Uterus (tissue), 4 donors: ENCODE data around the gene TIMP3. TPM values are rescaled to one million over a fixed set of nuclear protein-coding genes. Genes with fewer than 3 reads are reported as not detected.

ENCODE experiments used
- DNase-seq, 2 donors: peaks; one replicate each; pipeline ENCODE4 v3.0.0-alpha.2; 2019 to 2020
- H3K27ac ChIP-seq, 2 donors: fragments of 200-600 bp; sonication (generic); 1 replicate in 1 of 2; 2 replicates in 1 of 2; pipeline ENCODE4 v1.5.1; 2016 to 2018
- H3K27me3 ChIP-seq, 2 donors: fragments of 200-600 bp; sonication (generic); one replicate each; pipeline ENCODE4 v1.5.1; 2018 to 2019; ENCODE audit warnings: control low read depth in 1 of 2
- H3K36me3 ChIP-seq, 2 donors: fragments of 200-600 bp; sonication (generic); one replicate each; pipeline ENCODE4 v1.5.1; 2019; ENCODE audit warnings: control low read depth in 1 of 2
- H3K4me1 ChIP-seq, 2 donors: fragments of 200-600 bp; sonication (generic); one replicate each; pipeline ENCODE4 v1.5.1; 2018 to 2019; ENCODE audit warnings: control low read depth in 1 of 2
- H3K4me3 ChIP-seq, 2 donors: fragments of 200-600 bp; sonication (generic); 1 replicate in 1 of 2; 2 replicates in 1 of 2; pipeline ENCODE4 v1.5.1; 2018 to 2019; ENCODE audit warnings: mild to moderate bottlenecking in 1 of 2
- H3K9me3 ChIP-seq, 2 donors: fragments of 200-600 bp; sonication (generic); one replicate each; pipeline ENCODE4 v1.5.1; 2019; ENCODE audit warnings: control low read depth in 1 of 2
- POLR2A ChIP-seq, 2 donors: fragments of 450-650 bp; IDR thresholded peaks; one replicate each; pipeline ENCODE4 v1.6.1; 2016; ENCODE audit warnings: antibody characterized with exemption in 2 of 2, mild to moderate bottlenecking in 1 of 2, moderate library complexity in 1 of 2
- intact Hi-C: fragments of 100-400 bp; cut with DNase I; formaldehyde crosslinking; loops from one replicate; pipeline ENCODE4 v1.15.1; 2023; ENCODE audit warnings: low total_unique reads
- total RNA-seq, 4 donors: library from RNA; depleted of rRNA in 3 of 4; stranded (reverse); fragments of >200 nt in 3 of 4; gene quantifications; one replicate each; pipeline versions ENCODE4 v1.1.0 to v1.2.4, GENCODE V29; 2014 to 2023
- TF ChIP-seq, protein P1 (sequence below), 4 experiments: fragments of 200-600 bp in 2 of 4; fragments of 450-650 bp in 2 of 4; sonication (generic) in 2 of 4; IDR thresholded peaks; one replicate each; pipeline ENCODE4 v1.5.1; 2016 to 2019; ENCODE audit warnings: antibody characterized with exemption in 4 of 4, mild to moderate bottlenecking in 2 of 4, moderate library complexity in 1 of 4
- donor health status: DM: yes; HTN: yes; CAD: no.

The TIMP3 gene
- total RNA-seq, 4 donors from 2014 or later: 192 to 702 (median 423) TPM

DNA sequence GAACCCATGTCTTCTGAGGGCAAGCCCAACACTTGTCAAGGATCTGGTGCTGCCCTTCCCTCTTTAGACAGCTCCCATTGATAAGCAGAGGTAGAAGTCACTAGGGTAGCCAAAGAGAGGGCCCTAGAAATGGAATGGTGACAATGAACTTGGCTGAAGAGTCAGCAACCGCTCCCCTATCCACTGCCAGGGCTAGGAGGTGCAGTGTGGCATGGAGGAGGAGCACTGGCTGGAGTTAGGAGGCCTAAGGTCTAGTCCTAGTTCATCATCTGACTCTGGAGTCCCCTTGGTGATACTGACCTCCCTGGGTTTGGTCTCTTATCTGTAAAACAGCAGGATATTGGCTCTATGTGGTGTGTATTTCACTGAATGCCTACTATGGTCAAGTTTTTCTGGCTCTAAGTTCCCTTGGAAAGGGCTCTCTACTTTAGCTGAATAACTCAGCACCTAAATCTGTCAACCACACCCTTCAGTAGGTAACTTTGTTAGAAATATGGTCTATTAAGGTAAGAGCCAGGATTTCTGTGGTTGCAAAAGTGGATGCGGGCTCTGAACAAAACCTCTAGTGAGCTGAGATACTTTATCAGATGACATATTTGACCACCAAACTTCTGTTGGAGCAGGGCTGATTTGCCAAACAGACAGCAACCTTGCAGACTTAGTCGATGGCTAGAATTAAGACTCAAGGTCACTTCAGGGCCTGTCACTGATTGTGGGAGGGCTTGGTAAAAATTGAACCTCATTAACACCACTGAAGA, 10.5 kb downstream of the TIMP3 start:
- H3K27me3 ChIP-seq: no peaks in the 10 kb centered on the region
- no peaks in the 10 kb centered on the region for H3K9me3 ChIP-seq
- no peak for TF ChIP-seq POLR2A (IDR thresholded peaks at IDR 0.05)
- TF ChIP-seq, protein P1, sequence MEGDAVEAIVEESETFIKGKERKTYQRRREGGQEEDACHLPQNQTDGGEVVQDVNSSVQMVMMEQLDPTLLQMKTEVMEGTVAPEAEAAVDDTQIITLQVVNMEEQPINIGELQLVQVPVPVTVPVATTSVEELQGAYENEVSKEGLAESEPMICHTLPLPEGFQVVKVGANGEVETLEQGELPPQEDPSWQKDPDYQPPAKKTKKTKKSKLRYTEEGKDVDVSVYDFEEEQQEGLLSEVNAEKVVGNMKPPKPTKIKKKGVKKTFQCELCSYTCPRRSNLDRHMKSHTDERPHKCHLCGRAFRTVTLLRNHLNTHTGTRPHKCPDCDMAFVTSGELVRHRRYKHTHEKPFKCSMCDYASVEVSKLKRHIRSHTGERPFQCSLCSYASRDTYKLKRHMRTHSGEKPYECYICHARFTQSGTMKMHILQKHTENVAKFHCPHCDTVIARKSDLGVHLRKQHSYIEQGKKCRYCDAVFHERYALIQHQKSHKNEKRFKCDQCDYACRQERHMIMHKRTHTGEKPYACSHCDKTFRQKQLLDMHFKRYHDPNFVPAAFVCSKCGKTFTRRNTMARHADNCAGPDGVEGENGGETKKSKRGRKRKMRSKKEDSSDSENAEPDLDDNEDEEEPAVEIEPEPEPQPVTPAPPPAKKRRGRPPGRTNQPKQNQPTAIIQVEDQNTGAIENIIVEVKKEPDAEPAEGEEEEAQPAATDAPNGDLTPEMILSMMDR (IDR thresholded peaks at IDR 0.05): no peak
- peak overlapping the region in 1 of 2 donors; percentile 9 for H3K27ac ChIP-seq
- DNase-seq: no peak
- intact Hi-C loops: no loop called here
- H3K36me3 ChIP-seq: no peaks in the 10 kb centered on the region
- no peaks in the 10 kb centered on the region for H3K4me1 ChIP-seq
- no peak overlapping the region for H3K4me3 ChIP-seq

DNA sequence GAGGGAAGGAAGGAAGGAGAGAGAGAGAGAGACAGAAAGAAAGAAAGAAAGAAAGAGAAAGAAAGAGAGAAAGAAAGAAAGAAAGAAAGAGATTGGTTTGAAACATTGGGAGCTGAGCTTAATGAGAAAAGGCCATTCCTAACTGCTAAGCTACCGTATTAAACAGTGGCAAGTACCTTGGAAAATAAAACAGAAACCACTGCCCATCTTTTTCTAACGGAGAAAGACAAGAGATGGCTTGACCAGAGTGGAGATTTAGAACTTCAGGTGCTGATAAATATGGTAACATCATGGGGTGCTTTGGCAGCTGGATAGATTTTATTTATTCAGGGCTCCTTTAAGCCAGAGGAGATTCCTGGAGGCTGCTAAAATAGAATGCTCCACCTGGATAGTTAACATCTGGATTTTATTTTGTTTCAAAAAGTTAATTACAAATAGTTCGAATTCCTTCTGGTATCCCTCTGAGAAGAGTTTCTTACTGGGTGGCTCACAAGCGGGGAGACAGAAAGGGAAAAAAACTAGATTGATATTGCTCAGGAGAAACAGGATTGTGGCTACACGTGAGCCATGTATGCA, 12.9 kb downstream of the TIMP3 start:
- intact Hi-C loops: no loop called here
- Histone ChIP-seq H3K36me3 (no peaks in the 10 kb centered on the region), H3K4me3 (no peak overlapping the region), H3K9me3 (no peaks in the 10 kb centered on the region), H3K27me3 (no peaks in the 10 kb centered on the region), H3K4me1 (peaks cover 0 to 16% of the 10 kb centered on the region in 2 donors), H3K27ac (peak overlapping the region in 1 of 2 donors; percentile 13)
- no peak for DNase-seq
- TF ChIP-seq, protein P1 (IDR thresholded peaks at IDR 0.05): no peak
- TF ChIP-seq POLR2A (IDR thresholded peaks at IDR 0.05): no peak

DNA sequence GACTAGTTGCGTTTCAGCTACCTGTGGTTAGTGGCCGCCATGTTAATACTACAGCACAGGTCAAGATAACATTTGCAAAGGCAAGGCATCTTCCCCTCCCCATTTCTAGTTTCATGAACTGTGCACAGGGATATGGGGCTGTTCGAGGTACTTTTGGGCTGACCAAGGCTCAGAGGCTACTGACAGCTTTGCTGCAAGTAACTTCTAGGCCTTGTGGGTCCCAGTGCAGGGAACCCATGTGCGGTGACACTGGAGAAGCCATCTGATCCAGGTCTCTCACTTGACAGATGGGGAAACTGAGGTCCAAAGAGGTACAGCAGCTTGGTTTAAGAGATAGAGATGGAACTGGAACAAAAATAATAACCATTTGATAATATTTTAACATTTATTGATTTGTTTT, 13.6 kb downstream of the TIMP3 start:
- DNase-seq: no peak
- H3K27ac ChIP-seq: no peak overlapping the region
- no peaks in the 10 kb centered on the region for H3K27me3 ChIP-seq
- H3K36me3 ChIP-seq: no peaks in the 10 kb centered on the region
- no peaks in the 10 kb centered on the region for H3K9me3 ChIP-seq
- TF ChIP-seq, protein P1 (IDR thresholded peaks at IDR 0.05): no peak
- no peak for TF ChIP-seq POLR2A (IDR thresholded peaks at IDR 0.05)
- intact Hi-C loops: no loop called here
- H3K4me3 ChIP-seq: no peak overlapping the region
- peaks cover 0 to 20% of the 10 kb centered on the region in 2 donors for H3K4me1 ChIP-seq

DNA sequence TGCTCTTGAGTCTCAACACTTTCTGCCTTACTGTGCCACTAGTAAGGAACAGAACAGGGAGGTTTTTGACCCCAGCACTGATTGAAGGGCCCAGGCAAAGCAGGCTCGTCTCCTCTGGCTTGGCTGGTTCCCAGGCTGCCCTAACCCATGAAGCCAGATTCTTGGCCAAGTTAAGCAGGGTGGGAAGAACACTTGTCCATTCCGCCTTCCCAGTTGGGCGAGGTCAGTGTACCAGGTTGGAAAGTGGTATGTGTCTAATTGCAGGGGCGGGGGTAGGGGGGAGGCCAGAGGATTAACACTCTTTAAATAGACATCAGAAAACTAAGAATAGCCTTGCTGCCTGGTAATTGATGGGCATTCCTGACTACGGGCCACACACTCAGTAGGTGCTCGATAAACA, 14.4 kb downstream of the TIMP3 start:
- H3K27me3 ChIP-seq: no peaks in the 10 kb centered on the region
- H3K9me3 ChIP-seq: no peaks in the 10 kb centered on the region
- DNase-seq: no peak
- H3K4me1 ChIP-seq: peaks cover 0 to 20% of the 10 kb centered on the region in 2 donors
- H3K36me3 ChIP-seq: no peaks in the 10 kb centered on the region
- H3K27ac ChIP-seq: peak overlapping the region; percentile 11 to 15
- TF ChIP-seq, protein P1 (IDR thresholded peaks at IDR 0.05): no peak
- no peak for TF ChIP-seq POLR2A (IDR thresholded peaks at IDR 0.05)
- intact Hi-C loops: no loop called here
- H3K4me3 ChIP-seq: no peak overlapping the region

DNA sequence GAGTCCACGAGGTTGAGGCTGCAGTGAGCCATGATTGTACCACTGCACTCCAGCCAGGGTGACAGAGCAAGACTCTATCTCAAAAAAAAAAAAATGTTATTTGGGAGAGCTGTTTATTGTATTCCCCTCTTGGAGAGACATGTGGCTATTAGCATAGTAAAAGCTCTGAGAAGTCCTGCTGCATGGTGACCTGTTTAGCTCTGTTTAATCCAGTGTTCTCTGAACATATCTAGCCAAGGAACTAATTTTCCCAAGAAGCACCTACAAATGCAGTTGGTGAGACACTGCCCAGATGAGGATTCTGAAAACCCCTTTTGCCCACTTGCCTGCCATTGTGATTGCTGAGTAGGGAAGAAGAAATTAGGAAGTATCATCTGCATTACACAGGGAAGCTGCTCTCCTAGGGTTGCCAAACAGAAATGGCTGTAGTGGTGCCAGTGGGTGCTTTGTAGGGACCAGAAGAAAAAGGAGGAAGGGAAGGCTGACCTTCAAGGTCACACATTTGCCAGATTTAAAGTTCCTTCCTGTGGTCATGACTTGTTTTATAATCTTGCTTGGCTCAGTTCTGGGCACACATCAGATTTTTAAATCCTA, 15.7 kb downstream of the TIMP3 start:
- peaks cover 0 to 20% of the 10 kb centered on the region in 2 donors for H3K4me1 ChIP-seq
- intact Hi-C loops: no loop called here

More for the DNA sequence above, 15.7 kb downstream of the TIMP3 start:
- Histone ChIP-seq H3K4me3 (no peak overlapping the region), H3K9me3 (no peaks in the 10 kb centered on the region), H3K27me3 (no peaks in the 10 kb centered on the region), H3K36me3 (no peaks in the 10 kb centered on the region), H3K27ac (peak overlapping the region in 1 of 2 donors; percentile 23)
- TF ChIP-seq, protein P1 (IDR thresholded peaks at IDR 0.05): no peak
- no peak for TF ChIP-seq POLR2A (IDR thresholded peaks at IDR 0.05)
- DNase-seq: no peak
